ENCODE results near the gene RCOR3.
"Not testable (repeated sequence)": the region's sequence is repeated elsewhere in the genome, so short reads cannot be mapped to it uniquely, and the experiment has no call there.

Gene RCOR3

DNA sequence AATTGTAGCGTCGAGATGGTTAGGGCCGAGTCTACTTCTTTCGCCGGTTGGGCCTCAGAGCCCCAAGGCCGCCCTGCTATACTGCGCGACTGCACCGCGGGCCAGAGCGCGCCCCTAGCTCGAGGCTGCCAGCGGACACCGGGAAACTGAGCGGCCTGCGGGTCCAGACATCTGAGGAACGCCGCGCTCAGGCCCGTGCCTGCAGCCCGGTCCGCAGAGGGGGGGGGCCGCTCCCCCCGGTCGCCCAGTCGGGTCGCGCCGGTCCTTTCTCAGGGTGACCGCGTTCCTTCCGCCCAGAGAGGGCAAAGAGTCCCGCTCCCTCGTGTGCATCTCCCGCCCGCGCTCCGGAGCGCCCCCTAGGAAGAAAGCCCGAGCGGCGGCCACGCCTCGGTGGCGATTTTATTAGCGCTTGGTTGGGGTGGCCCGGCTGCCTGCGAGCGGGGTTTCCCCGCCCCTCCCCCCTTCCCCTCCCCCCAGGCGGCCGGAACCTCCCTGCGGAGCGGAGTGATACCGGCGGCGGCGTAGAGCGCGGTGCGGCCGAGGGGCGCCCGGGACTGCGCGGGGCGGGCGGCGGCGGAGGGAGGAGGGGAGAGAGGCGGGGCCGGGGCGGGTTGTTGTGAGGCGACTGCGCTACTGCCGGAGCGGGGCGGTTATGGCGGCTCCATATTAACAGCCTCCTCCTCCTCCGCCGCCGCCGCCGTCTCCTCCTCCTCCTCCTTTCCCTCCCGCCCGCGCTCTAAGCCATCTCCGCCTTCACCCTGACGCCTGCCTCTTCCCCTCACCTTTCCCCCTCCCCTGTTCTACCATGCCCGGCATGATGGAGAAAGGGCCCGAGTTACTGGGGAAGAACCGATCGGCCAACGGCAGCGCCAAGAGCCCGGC, at the start of gene RCOR3:
Gene RCOR3 (plus strand): TSS at position 611 of the 882 bp plus-strand sequence. CDS start 195 bp downstream, at position 806.
- DNase-seq (ENCODE audit: low read depth), result peak; percentile 91

DNA sequence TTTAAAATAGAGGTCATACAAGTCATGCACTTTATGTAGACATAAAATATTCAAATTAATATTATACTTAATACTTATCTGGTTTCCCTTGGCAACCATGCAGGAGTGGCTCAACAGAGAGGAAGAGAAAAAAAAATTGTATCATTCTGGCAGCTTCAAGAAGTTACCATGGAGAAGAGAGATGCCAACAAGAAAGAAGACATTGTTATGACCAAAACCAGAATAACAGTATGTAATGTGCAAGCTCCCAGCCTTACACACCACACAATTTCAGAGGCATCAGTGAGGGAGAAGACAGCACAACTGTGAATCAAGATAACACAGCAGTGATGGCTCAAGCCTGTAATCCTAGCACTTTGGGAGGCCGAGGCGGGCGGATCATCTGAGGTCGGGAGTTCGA, 49.1 kb upstream of the RCOR3 start:
- no peak for DNase-seq (ENCODE audit: low read depth)

DNA sequence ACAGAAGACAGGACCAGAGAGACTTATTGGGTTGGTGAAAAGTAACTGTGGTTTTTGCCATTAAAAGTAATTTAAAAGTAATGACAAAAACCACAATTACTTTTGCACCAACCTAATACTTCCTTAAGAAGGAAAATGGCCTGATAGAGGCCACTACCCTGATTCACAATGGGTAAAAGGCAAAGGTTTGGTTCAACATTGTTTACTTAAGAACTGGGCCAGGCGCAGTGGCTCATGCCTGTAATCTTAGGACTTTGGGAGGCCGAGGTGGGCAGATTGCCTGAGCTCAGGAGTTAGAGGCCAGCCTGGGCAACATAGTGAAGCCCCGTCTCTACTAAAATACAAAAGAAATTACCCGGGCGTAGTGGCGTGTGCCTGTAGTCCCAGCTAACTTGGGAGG, 48.2 kb upstream of the RCOR3 start:
- DNase-seq (ENCODE audit: low read depth), result no peak

DNA sequence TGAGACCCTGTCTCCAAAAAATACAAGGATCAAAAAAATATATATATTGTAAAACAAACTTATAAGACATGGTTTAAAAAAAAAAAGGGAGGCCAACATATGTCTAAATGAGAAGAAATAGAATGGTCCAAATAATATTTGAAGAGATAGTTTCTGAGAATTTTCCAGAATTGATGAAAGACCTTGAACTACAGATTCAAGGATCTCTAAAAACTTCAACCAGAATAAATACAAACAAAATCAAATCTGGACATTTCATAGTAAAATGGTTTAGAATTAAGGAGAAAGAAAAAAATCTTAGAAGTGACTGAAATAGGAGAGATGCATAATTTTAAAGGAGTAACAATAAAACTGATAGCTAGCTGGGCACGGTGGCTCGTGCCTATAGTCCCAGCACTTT, 45.5 kb upstream of the RCOR3 start:
- no peak for DNase-seq (ENCODE audit: low read depth)

DNA sequence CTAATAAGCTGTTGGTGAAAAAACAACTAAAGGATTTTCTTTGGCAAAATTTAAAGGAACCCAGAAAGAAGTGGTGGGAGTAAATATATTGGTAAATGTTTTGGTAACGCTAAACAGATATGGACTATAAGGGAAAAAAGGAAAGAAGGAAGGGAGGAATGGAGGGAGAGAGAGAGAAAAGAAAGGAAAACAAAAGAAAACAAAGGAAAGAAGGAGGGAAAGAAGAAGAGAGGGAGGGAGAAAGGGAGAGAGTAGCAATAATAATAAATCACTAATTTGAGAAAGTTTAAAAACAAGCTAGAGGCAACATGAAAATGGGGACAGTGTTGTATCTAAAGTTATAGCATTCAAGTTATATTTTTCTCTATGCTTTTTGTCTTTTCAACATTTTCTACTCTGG, 43.6 kb upstream of the RCOR3 start:
- DNase-seq (ENCODE audit: low read depth), result no peak

DNA sequence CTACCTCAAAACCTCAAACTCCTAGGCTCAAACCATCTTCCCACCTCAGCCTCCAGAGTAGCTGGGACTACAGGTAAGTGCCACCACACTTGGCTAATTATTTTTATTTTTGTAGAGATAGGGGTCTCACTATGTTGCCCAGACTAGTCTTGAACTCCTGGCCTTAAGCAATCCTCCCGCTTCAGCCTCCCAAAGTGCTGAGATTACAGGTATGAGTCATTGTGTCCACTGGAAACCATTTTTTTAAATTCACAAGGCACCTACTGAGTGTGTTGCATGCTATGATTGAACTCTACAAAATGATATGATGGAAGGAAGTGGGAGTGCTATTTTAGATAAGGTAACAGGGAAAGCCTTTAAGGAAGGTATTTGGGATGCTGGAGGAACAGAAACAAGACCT, 41.8 kb upstream of the RCOR3 start:
- DNase-seq (ENCODE audit: low read depth), result no peak

DNA sequence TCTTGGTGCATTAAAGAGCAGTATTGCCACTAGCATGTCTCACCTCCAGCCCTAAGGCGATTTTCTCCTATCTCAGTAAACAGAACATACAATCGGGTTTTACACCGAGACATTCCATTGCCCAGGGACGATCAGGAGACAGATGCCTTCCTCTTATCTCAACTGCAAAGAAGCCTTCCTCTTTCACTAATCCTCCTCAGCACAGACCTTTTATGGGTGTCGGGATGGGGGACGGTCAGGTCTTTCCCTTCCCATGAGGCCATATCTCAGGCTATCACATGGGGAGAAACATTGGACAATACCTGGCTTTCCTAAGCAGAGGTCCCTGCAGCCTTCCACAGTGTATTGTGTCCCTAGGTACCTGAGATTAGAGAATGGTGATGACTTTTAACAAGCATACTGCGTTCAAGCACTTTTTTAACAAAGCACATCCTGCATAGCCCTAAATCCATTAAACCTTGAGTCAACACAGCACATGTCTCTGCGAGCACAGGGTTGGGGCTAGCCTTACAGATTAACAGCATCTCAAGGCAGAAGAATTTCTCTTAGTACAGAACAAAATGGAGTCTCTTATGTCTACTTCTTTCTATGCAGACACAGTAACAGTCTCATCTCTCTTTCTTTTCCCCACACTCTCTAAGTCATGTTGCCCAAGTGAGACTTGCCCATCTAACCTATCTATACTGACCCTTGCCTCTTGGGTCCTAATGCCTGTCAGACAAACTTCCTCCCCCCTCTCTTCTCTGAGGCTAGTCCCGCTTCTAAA, 36.5 kb upstream of the RCOR3 start:
- DNase-seq (ENCODE audit: low read depth), result not testable (repeated sequence)

DNA sequence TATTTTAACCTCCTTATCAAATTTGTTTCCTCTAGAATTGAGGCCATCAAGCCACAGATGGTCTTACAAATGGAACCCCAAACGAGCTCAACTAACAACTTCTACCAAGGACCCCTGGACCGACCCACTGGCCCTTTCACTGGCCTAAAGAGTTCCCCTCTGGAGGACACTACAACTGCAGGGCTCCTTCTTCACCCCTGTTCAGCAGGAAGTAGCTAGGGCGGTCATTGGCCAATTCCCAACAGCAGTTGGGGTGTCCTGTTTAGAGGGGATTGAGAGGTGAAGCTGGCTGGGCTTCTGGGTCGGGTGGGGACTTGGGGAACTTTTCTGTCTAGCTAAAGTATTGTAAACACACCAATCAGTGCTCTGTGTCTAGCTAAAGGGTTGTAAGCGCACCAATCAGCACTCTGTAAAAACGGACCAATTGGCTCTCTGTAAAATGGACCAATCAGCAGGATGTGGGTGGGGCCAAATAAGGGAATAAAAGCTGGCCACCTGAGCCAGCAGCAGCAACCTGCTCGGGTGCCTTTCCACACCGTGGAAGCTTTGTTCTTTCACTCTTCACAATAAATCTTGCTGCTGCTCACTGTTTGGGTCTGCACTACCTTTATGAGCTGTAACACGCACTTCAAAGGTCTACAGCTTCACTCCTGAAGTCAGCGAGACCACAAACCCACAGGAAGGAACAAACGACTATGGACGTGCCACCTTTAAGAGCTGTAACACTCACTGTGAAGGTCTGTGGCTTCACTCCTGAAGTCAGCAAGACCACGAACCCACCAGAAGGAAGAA, 30.4 kb upstream of the RCOR3 start:
- DNase-seq (ENCODE audit: low read depth), result peak; percentile 16

DNA sequence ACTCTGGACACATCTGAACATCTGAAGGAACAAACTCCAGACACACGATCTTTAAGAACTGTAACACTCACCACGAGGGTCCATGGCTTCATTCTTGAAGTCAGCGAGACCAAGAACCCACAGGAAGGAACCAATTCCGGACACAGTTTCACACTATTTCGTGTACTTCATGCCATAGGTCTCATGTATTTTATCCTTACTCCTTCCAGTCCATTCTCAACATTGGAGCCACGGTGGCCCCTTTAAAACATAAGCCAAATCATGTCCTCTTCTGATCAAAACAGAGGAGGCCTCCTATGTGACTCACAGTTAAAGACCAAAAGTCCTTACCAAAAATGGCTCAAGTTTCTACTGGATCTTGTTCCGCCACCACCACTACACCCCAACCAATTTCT, 29.8 kb upstream of the RCOR3 start:
- DNase-seq (ENCODE audit: low read depth), result no peak

DNA sequence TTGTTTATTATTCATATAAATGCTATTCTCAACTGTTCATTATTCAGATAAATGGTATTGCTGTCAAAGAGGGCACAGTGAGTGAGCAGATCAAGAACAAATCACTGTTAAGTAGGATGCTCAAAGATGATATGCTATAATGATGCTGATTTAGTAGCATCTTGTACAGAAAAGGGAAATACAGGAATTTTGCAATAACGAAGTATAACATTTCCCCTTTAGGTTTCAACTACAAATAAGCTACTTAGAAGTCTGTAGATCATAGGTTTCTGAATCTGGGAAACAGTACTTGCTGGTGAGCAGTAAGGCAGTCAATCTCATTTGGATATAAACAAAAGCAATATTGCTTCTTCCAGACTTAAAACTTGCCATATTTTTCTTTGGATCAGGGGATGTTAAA, 27.3 kb upstream of the RCOR3 start:
- DNase-seq (ENCODE audit: low read depth), result no peak

DNA sequence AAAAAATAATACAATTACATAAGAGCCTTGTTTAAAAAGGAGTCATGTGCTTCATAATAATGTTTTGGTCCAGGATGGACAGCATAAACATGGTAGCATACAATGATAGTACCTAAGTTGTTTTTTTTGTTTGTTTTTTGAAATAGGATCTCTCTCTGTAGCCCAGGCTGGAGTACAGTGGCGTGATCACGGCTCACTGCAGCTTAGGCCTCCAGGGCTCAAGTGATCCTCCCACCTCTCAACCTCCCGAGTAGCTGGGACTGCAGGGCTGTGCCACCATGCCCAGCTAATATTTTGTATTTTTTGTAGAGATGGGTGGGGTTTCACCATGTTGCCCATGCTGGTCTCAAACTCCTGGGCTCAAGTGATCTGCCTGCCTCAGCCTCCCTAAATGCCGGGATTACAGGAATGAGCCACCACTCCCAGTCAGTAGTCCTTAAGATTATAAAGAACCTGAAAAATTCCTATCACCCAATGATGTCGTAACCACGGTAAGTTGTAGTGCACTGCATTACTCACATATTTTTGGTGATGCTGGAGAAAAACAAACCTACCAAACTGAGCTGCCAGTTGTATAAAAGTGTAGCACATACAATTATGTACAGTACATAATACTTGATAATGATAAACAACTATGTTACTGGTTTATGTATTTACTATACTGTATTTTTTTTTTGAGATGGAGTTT, 22.4 kb upstream of the RCOR3 start:
- DNase-seq (ENCODE audit: low read depth), result no peak

DNA sequence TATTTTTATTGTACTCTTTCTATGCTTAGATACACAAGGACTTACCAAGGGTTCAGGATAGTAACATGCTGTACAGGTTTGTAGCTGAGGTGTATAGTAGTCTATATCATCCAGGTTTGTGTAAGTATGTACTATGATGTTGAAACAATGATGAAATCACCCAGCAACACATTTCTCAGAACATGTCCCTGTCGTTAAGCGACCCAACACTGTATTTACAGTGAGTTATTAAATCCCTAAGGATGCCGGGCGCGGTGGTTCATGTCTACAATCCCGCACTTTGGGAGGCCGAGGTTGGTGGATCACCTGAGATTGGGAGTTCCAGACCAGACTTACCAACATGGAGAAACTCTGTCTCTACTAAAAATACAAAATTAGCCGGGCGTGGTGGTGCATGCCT, 21.6 kb upstream of the RCOR3 start:
- DNase-seq (ENCODE audit: low read depth), result no peak

DNA sequence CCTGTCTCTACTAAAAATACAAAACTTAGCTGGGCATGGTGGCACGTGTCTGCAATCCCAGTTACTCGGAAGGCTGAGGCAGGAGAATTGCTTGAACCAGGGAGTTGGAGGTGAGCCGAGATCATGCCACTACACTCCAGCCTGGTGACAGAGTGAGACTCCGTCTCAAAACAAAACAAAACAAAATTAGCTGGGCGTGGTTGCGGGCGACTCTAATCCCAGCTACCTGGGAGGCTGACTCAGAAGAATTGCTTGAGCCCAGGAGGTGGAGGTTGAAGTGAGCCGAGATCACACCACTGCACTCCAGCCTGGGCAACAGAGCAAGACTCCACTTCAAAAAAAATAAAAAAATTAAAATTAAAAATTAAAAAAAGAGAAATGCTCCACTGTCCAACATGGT, 18.6 kb upstream of the RCOR3 start:
- not testable (repeated sequence) for DNase-seq (ENCODE audit: low read depth)

DNA sequence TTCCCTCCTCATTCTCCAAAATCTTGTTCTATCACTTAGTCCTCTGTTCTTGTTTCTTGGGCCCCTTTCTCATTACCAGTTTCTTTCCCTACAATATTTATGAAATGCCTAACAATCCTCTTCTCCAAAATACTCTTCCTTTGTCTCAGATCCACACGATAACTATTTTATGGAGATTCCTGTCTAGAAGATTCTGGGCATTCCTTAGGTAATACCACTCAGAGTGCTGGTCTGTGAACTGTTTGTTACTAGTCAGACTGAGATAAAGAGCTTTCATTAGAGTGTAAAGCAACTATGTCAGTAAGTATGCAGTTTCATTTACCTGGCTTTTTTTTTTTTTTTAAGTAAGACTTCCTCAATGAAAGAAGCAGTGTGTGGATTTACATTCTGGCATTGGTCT, 18.1 kb upstream of the RCOR3 start:
- no peak for DNase-seq (ENCODE audit: low read depth)

DNA sequence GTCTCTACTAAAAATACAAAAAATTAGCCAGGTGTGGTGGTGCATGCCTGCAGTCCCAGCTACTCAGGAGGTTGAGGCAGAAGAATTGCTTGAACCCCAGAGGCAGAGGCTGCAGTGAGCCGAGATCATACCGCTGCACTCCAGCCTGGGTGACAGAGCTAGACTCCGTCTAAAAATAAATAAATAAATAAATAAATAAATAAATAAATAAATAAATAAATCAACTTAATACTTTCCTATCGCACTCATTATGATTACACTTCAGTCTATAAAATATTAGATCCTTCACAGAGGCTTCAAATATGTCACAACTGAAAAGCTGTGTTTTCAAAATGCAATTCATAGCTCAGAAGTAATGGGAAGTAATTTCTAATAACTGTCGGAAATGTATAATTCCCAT, 15.5 kb upstream of the RCOR3 start:
- not testable (repeated sequence) for DNase-seq (ENCODE audit: low read depth)

DNA sequence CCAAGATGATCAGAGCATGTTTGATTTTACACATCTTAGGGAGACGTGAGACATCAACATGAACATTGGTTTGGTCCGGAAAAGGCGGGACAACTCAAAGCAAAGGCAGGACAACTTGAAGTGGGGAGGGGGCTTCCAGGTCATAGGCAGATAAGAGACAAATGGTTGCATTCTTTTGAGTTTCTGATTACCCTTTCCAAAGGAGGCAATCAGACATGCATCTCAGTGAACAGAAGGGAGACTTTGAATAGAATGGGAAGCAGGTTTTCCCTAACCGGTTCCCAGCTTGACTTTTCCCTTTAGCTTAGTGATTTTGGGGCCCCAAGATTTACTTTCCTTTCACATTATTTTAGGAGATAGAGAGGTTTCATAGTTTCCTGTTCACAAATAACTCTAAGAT, 12.6 kb upstream of the RCOR3 start:
- not testable (repeated sequence) for DNase-seq (ENCODE audit: low read depth)

DNA sequence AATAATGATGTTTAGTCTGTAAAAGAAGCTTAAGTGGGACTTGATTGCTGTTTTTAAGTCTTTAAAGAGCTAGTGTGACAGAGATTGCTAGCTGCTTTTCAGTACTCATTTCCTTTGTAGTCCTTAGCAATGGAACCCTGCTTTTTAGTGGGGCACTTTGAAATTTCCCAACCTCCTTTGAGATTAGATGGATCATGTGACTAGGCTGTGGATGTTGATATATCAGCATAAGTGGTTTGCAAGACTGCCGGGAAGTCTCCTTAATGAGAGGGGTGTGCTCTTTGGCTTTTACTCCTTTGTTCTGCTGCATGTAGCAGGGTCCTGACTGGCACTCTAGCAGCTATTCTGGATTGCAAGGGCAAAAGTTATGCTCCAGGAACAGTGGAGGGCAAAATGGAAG, 11.2 kb upstream of the RCOR3 start:
- no peak for DNase-seq (ENCODE audit: low read depth)

DNA sequence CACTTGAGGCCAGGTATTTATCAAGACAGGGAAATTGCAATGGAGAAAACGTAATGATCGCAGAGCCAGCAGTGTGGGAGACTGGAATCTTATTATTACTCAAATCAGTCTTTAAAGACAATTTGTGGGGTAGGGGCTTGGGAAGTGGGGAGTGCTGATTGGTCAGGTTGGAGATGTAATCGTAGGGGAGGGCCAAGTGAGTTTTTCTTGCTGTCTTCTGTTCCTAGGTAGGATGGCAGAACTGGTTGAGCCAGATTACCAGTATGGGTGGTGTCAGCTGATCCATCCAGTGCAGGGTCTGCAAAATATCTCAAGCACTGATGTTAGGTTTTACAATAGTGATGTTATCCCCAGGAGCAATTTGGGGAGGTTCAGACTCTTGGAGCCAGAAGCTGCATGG, 9.6 kb upstream of the RCOR3 start:
- DNase-seq (ENCODE audit: low read depth), result not testable (repeated sequence)

DNA sequence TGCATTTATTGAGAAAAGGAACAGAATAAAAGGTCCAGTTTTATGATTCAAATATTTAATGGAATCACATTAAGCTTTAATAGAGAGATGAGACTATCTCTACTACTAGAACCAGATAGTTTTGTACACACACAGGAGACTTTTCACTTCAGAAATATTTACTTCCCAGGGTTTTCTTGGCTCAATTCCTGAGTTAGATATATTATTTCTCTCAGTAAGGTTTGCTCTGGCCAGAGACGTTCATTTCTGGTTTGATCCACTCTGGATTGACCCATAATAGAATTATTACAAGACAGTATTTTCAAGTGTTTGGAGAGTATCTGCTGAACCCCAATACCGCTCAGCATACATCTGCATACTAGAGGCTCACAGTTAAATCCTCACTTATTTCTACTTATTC, 1.3 kb upstream of the RCOR3 start:
- DNase-seq (ENCODE audit: low read depth), result no peak

DNA sequence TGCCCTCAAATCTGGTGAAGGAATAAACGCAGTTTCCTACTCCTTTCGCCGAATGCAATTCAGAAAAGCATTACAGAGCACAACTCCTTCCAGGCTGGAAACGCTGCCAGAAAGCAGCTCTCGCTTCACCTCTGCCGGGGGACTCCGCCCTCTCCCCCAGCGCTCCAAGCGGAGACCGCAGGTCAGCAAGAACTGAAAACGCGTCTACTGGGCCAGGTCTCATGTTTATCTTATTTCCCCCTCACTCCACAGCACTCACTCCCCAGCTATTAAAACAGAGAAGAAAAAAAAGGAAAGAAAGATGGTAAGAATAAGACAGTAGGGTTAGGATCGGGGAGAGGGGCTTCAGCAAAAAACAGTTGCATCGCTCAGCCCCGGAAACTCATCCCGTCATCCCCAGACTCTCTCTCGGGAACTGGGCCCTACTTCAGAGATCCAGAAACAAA, 833 bp upstream of the RCOR3 start:
- DNase-seq (ENCODE audit: low read depth), result peak; percentile 56

DNA sequence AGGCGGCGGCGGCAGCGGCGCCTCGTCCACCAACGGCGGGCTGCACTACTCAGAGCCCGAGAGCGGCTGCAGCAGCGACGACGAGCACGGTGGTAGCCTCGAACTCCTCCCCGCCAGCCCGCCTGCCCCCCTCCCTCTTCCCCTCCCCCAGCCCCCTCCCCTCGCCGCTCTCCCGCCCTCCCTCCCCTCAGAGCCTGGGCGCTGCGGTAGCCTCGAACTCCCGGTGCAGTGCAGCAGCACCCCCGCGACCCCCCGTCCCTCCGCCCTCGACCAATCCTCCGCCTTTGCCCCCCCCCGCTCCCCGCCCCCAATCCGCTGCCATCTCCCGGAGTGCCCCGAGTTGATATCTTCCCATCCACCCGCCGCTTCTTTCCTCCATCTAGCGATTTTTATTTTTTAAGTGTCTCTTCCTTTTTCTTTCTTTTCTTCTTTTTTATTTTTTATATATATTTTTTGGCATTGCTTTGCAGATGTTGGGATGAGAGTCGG, 516 bp downstream of the RCOR3 start:
- DNase-seq (ENCODE audit: low read depth), result no peak
